Progenitor cell of endocrine pancreas (in vitro differentiated cells): ENCODE data around the gene FSTL4. TPM values are rescaled to one million over a fixed set of nuclear protein-coding genes. Genes with fewer than 3 reads are reported as not detected.

Experiments used
- DNase-seq: peaks from one replicate; pipeline ENCODE4 v3.0.0; 2021; ENCODE audit warnings: low spot score; ENCODE audit not compliant: unreplicated experiment
- H3K27ac Mint-ChIP-seq: 2 replicates; pipeline ENCODE4 v1.8.0; 2021; ENCODE audit warnings: mild to moderate bottlenecking, moderate library complexity, mixed read lengths
- H3K27me3 Mint-ChIP-seq: 2 replicates; pipeline ENCODE4 v1.8.0; 2021; ENCODE audit warnings: mixed read lengths
- H3K36me3 Mint-ChIP-seq: 2 replicates; pipeline ENCODE4 v1.8.0; 2022; ENCODE audit warnings: mixed read lengths; ENCODE audit not compliant: insufficient read depth
- H3K4me1 Mint-ChIP-seq: 2 replicates; pipeline ENCODE4 v1.8.0; 2021; ENCODE audit warnings: low read depth, mixed read lengths
- H3K4me3 Mint-ChIP-seq: 2 replicates; pipeline ENCODE4 v1.8.0; 2021; ENCODE audit warnings: low read depth, mild to moderate bottlenecking, moderate library complexity, mixed read lengths
- H3K9me3 Mint-ChIP-seq: 2 replicates; pipeline ENCODE4 v1.8.0; 2021; ENCODE audit warnings: low read depth, mixed read lengths
- long read RNA-seq: library from polyadenylated mRNA; unstranded; transcript quantifications from one replicate; pipeline ENCODE4 v2.0.0, GENCODE V29; 2020
- total RNA-seq: library from RNA; stranded (reverse); gene quantifications from 2 replicates; pipeline ENCODE4 v1.2.1, GENCODE V29; 2021
- TF ChIP-seq, protein P1 (sequence below): fragments of 200-600 bp; sonication (generic); IDR thresholded peaks from one replicate; pipeline ENCODE4 v1.5.0; 2021; ENCODE audit warnings: antibody characterized with exemption, mild to moderate bottlenecking; ENCODE audit not compliant: unreplicated experiment

The FSTL4 gene
- total RNA-seq, result 2.4 and 3.2 TPM in 2 replicates
- long read RNA-seq, partial matches to known transcripts, result 4 of 7 reads
- long read RNA-seq, other reads (novel, unspliced or antisense), result 3 of 7 reads

DNA sequence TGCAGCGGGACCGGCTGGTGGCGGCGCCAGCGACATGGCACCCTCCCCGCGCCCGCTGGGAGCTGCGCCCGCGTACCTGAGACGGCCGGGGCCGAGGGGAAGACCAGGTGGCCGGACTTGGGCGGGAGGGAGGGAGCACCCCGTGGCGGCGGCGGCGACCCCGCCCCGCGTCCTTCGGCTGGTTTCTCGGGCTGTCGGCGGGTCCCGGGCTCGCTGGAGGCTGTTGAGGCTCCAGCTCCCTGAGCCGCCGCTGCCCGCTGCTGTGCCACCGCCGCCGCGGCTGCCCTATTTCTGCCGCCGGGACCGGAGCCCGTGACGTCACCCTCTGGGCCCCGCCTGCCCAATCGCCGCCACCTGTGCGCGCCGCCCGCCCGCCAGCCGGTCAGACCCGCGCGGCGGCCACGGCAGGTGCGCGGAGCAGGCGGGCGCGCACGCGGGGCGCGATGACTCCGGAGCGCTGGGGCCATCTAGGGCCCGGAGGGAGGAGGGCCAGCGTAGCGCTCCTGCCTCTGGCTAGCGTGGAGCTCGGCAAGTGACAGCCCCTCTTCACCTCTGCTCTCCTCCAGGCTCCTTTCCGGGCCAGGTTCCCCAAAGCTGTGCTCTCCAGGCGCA is at the start of gene FSTL4:
TSS of gene FSTL4 (minus strand) at position 293 of the 612 bp plus-strand sequence.
- H3K9me3 Mint-ChIP-seq, result no peaks in the 10 kb centered on the region
- H3K4me1 Mint-ChIP-seq, result peaks cover 5% of the 10 kb centered on the region
- no peaks in the 10 kb centered on the region for H3K36me3 Mint-ChIP-seq
- TF ChIP-seq, protein P1, sequence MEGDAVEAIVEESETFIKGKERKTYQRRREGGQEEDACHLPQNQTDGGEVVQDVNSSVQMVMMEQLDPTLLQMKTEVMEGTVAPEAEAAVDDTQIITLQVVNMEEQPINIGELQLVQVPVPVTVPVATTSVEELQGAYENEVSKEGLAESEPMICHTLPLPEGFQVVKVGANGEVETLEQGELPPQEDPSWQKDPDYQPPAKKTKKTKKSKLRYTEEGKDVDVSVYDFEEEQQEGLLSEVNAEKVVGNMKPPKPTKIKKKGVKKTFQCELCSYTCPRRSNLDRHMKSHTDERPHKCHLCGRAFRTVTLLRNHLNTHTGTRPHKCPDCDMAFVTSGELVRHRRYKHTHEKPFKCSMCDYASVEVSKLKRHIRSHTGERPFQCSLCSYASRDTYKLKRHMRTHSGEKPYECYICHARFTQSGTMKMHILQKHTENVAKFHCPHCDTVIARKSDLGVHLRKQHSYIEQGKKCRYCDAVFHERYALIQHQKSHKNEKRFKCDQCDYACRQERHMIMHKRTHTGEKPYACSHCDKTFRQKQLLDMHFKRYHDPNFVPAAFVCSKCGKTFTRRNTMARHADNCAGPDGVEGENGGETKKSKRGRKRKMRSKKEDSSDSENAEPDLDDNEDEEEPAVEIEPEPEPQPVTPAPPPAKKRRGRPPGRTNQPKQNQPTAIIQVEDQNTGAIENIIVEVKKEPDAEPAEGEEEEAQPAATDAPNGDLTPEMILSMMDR, result peak; percentile 29
- peak within 1 kb of the TSS; percentile 53 for H3K27ac Mint-ChIP-seq
- peaks cover 70% of the 10 kb centered on the region for H3K27me3 Mint-ChIP-seq
- peak; percentile 57 for DNase-seq
- H3K4me3 Mint-ChIP-seq, result peak within 1 kb of the TSS; percentile 71

GRCh38 chr5:133661389-133661788 is 49.0 kb upstream of the FSTL4 start:
- Mint-ChIP-seq H3K27me3 (no peaks in the 10 kb centered on the region), H3K9me3 (no peaks in the 10 kb centered on the region), H3K4me3 (no peak overlapping the region), H3K27ac (no peak overlapping the region), H3K4me1 (no peaks in the 10 kb centered on the region), H3K36me3 (no peaks in the 10 kb centered on the region)
- DNase-seq, result no peak
- TF ChIP-seq, protein P1, result no peak

DNA sequence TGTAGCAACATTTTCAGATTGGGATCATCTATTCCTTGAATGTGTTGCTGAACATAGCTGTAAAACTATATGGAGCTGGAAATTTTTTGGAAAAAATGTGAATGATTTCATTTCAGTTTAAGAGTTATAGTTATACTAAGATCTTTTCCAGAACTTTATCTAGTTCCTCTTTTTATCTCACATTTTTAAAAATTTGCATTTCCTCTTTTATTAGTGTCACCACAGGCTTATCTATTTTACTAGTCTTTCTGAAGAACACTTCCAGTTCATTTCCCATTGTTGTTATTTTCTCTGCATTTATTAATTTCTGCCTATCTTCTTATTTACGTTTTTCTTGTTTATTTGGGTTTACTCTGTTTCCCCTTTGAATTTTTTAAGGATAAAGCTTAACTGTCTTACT is 46.0 kb upstream of the FSTL4 start:
- TF ChIP-seq, protein P1, result no peak
- Mint-ChIP-seq H3K27me3 (peaks cover 3% of the 10 kb centered on the region), H3K4me1 (peaks cover 4% of the 10 kb centered on the region), H3K27ac (no peak overlapping the region), H3K9me3 (no peaks in the 10 kb centered on the region), H3K4me3 (no peak overlapping the region), H3K36me3 (no peaks in the 10 kb centered on the region)
- DNase-seq, result no peak

DNA sequence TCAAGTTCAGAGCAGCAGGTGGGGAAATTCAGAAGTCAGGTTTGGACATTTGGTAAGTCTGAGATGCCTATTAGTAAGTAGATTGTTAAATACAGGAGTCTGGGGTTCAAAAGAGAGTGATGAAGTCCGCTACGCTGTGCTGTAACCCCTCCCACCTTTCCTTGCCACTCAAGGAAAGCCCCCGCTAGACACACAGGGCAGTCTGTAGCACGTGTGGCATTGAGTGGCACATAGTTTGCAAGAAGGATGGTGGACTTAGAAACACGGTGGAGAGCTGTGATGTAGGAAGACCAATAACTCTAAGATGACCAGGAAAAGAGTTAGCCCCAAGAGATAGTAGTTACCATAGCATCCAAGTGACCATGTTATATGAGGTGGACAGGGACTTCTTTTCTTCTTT is 44.7 kb upstream of the FSTL4 start:
- H3K27me3 Mint-ChIP-seq, result peaks cover 3% of the 10 kb centered on the region
- no peak overlapping the region for H3K27ac Mint-ChIP-seq
- DNase-seq, result no peak
- no peaks in the 10 kb centered on the region for H3K9me3 Mint-ChIP-seq
- TF ChIP-seq, protein P1, result no peak
- H3K4me3 Mint-ChIP-seq, result no peak overlapping the region
- no peaks in the 10 kb centered on the region for H3K36me3 Mint-ChIP-seq
- H3K4me1 Mint-ChIP-seq, result peaks cover 4% of the 10 kb centered on the region

GRCh38 chr5:133655966-133656365 is 43.6 kb upstream of the FSTL4 start:
- Mint-ChIP-seq H3K27me3 (peaks cover 3% of the 10 kb centered on the region), H3K4me1 (peaks cover 4% of the 10 kb centered on the region), H3K27ac (no peak overlapping the region), H3K4me3 (no peak overlapping the region), H3K9me3 (no peaks in the 10 kb centered on the region), H3K36me3 (no peaks in the 10 kb centered on the region)
- TF ChIP-seq, protein P1, result no peak
- DNase-seq, result no peak
